Measurements from ENCODE around the gene RBM23.

RBM23 gene

GRCh38 chr14:22872033-22872832 is 46.7 kb downstream of the RBM23 start (continued):
- TF ChIP-seq EGR2 (tag by site-specific recombination; IDR thresholded peaks at IDR 0.05; ENCODE audit: low read depth) (no peak), ZNF843 (tag by site-specific recombination; IDR thresholded peaks at IDR 0.05) (no peak), ZNF654 (tag by site-specific recombination; IDR thresholded peaks at IDR 0.05; ENCODE audit: low read depth) (peak; percentile 44), HOXD13 (CRISPR knock-in tag; IDR thresholded peaks at IDR 0.05; ENCODE audit: borderline replicate concordance) (no peak), ZNF404 (tag by site-specific recombination; IDR thresholded peaks at IDR 0.05) (no peak), ZNF174 (tag by site-specific recombination; IDR thresholded peaks at IDR 0.05) (no peak), ZNF202 (tag by site-specific recombination; IDR thresholded peaks at IDR 0.05; ENCODE audit: borderline replicate concordance) (no peak), ZNF341 (tag by site-specific recombination; IDR thresholded peaks at IDR 0.05; ENCODE audit: low read depth) (no peak), OSR2 (tag by site-specific recombination; IDR thresholded peaks at IDR 0.05) (no peak), CTCF (tag by site-specific recombination; IDR thresholded peaks at IDR 0.05) (peak; percentile 86), IKZF3 (tag by site-specific recombination; IDR thresholded peaks at IDR 0.05) (peak; percentile 98), ZBTB6 (tag by site-specific recombination; IDR thresholded peaks at IDR 0.05) (no peak), KLF1 (tag by site-specific recombination; IDR thresholded peaks at IDR 0.05) (no peak), ZNF549 (tag by site-specific recombination; IDR thresholded peaks at IDR 0.05) (no peak), KLF7 (tag by site-specific recombination; IDR thresholded peaks at IDR 0.05; ENCODE audit: borderline replicate concordance) (0 out of 2 replicates have a peak, but pooled peaks have one; percentile 4), ZNF514 (tag by site-specific recombination; IDR thresholded peaks at IDR 0.05) (no peak), GLIS2 (tag by site-specific recombination; IDR thresholded peaks at IDR 0.05) (peak; percentile 86), ZNF585B (tag by site-specific recombination; IDR thresholded peaks at IDR 0.05) (no peak), ZNF580 (tag by site-specific recombination; IDR thresholded peaks at IDR 0.05) (no peak), RBAK (tag by site-specific recombination; IDR thresholded peaks at IDR 0.05) (no peak), ZSCAN30 (tag by site-specific recombination; IDR thresholded peaks at IDR 0.05) (0 out of 2 replicates have a peak, but pooled peaks have one; percentile 8), ZNF311 (tag by site-specific recombination; IDR thresholded peaks at IDR 0.05; ENCODE audit: borderline replicate concordance) (no peak), ZNF426 (tag by site-specific recombination; IDR thresholded peaks at IDR 0.05) (no peak), ZBTB44 (tag by site-specific recombination; IDR thresholded peaks at IDR 0.05) (no peak), ZNF544 (tag by site-specific recombination; IDR thresholded peaks at IDR 0.05) (no peak), ZNF792 (tag by site-specific recombination; IDR thresholded peaks at IDR 0.05) (no peak), GFI1B (tag by site-specific recombination; IDR thresholded peaks at IDR 0.05) (no peak), ZNF473 (tag by site-specific recombination; IDR thresholded peaks at IDR 0.05) (no peak), ZNF133 (tag by site-specific recombination; IDR thresholded peaks at IDR 0.05) (no peak), HOXA7 (CRISPR knock-in tag; IDR thresholded peaks at IDR 0.05; ENCODE audit: borderline replicate concordance) (no peak), ZNF248 (tag by site-specific recombination; IDR thresholded peaks at IDR 0.05) (no peak), ZBTB17 (tag by site-specific recombination; IDR thresholded peaks at IDR 0.05) (peak; percentile 65), TRIM28 (IDR thresholded peaks at IDR 0.05; ENCODE audit: borderline replicate concordance, low read length) (no peak), PRDM1 (tag by site-specific recombination; IDR thresholded peaks at IDR 0.05) (no peak), ZBTB1 (tag by site-specific recombination; IDR thresholded peaks at IDR 0.05) (no peak), ZNF155 (tag by site-specific recombination; IDR thresholded peaks at IDR 0.05) (no peak)
- TF ChIP-seq, protein P1, sequence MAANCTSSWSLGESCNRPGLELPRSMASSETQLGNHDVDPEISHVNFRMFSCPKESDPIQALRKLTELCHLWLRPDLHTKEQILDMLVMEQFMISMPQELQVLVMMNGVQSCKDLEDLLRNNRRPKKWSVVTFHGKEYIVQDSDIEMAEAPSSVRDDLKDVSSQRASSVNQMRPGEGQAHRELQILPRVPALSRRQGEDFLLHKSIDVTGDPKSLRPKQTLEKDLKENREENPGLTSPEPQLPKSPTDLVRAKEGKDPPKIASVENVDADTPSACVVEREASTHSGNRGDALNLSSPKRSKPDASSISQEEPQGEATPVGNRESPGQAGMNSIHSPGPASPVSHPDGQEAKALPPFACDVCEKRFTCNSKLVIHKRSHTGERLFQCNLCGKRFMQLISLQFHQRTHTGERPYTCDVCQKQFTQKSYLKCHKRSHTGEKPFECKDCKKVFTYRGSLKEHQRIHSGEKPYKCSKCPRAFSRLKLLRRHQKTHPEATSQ (tag by site-specific recombination; IDR thresholded peaks at IDR 0.05) = no peak
